Measurements from ENCODE around the gene MADD. TPM values are rescaled to one million over a fixed set of nuclear protein-coding genes. Genes with fewer than 3 reads are reported as not detected.
A peak's percentile ranks its signal among the peaks of the same experiment; 100 is the strongest.

MADD gene
- total and polyA plus RNA-seq, 11 donors, result 22.6 to 60.6 (median 40.2) TPM

DNA sequence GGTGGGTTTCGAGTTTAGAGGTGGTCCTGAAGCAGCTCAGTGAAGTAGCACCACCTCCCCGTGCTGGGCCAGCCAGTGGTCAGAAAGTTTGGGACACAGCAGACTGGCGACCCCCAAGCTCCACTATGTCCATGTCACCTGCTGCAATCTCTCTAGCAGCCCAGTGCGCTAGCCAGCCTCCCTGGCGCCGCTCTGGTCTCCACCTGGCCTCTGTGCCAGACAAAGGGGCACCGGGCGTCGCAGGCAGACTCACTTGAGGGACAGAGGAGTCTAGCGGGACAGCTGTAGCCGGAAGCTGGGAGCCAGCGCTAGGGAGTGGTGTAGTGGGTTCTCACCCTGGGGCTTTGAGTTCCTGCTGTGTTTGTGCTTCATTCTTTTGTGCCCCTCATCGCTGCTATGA is 57.1 kb downstream of the MADD start:
- intact Hi-C loops (cut with DNase I), result loop anchor here in 3 of 10 donors (5.0 to 10.0 kb wide), 2 partner anchors 52 to 55 kb away; partner anchors contain the start of gene MADD (in 3 of the 3)
- peak overlapping the region in 6 of 12 donors; percentile 44 to 83 (median 68) for H3K27ac ChIP-seq
- peak in 3 of 5 donors; percentile 30 to 52 (median 36) for DNase-seq

GRCh38 chr11:47327949-47328348 is 58.0 kb downstream of the MADD start:
- 32 to 63% (median 61%) methylated on average over 5 of the region's 5 CpGs for WGBS, 4 donors
- peaks cover 0 to 59% (median 37%) of the 10 kb centered on the region in 12 donors for H3K4me1 ChIP-seq
- no peak for DNase-seq
- peaks cover 0 to 81% (median 20%) of the 10 kb centered on the region in 9 donors for H3K36me3 ChIP-seq
- TF ChIP-seq, protein P1, sequence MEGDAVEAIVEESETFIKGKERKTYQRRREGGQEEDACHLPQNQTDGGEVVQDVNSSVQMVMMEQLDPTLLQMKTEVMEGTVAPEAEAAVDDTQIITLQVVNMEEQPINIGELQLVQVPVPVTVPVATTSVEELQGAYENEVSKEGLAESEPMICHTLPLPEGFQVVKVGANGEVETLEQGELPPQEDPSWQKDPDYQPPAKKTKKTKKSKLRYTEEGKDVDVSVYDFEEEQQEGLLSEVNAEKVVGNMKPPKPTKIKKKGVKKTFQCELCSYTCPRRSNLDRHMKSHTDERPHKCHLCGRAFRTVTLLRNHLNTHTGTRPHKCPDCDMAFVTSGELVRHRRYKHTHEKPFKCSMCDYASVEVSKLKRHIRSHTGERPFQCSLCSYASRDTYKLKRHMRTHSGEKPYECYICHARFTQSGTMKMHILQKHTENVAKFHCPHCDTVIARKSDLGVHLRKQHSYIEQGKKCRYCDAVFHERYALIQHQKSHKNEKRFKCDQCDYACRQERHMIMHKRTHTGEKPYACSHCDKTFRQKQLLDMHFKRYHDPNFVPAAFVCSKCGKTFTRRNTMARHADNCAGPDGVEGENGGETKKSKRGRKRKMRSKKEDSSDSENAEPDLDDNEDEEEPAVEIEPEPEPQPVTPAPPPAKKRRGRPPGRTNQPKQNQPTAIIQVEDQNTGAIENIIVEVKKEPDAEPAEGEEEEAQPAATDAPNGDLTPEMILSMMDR (IDR thresholded peaks at IDR 0.05), result no peak
- no peak for TF ChIP-seq POLR2A (IDR thresholded peaks at IDR 0.05)
- intact Hi-C loops (cut with DNase I), result loop anchor here in 3 of 10 donors (5.0 to 10.0 kb wide), 2 partner anchors 53 to 56 kb away; partner anchors contain the start of gene MADD (in 3 of the 3)
- peak in 2 of 4 donors; percentile 0 to 1 for ATAC-seq
- H3K27me3 ChIP-seq, result no peaks in the 10 kb centered on the region
- no peaks in the 10 kb centered on the region for H3K9me3 ChIP-seq
- peak overlapping the region in 9 of 12 donors; percentile 50 to 83 (median 74) for H3K27ac ChIP-seq
- no peak overlapping the region for H3K4me3 ChIP-seq

More for the DNA sequence above, 57.1 kb downstream of the MADD start:
- 59 to 72% (median 69%) methylated on average over 13 of the region's 13 CpGs for WGBS, 4 donors
- Histone ChIP-seq H3K4me1 (peaks cover 0 to 51% (median 34%) of the 10 kb centered on the region in 12 donors), H3K27me3 (no peaks in the 10 kb centered on the region), H3K9me3 (no peaks in the 10 kb centered on the region), H3K36me3 (peaks cover 0 to 81% (median 20%) of the 10 kb centered on the region in 9 donors), H3K4me3 (no peak overlapping the region)
- ATAC-seq, result peak; percentile 3 to 12 (median 7)
- TF ChIP-seq, protein P1 (IDR thresholded peaks at IDR 0.05), result no peak
- no peak for TF ChIP-seq POLR2A (IDR thresholded peaks at IDR 0.05)

DNA sequence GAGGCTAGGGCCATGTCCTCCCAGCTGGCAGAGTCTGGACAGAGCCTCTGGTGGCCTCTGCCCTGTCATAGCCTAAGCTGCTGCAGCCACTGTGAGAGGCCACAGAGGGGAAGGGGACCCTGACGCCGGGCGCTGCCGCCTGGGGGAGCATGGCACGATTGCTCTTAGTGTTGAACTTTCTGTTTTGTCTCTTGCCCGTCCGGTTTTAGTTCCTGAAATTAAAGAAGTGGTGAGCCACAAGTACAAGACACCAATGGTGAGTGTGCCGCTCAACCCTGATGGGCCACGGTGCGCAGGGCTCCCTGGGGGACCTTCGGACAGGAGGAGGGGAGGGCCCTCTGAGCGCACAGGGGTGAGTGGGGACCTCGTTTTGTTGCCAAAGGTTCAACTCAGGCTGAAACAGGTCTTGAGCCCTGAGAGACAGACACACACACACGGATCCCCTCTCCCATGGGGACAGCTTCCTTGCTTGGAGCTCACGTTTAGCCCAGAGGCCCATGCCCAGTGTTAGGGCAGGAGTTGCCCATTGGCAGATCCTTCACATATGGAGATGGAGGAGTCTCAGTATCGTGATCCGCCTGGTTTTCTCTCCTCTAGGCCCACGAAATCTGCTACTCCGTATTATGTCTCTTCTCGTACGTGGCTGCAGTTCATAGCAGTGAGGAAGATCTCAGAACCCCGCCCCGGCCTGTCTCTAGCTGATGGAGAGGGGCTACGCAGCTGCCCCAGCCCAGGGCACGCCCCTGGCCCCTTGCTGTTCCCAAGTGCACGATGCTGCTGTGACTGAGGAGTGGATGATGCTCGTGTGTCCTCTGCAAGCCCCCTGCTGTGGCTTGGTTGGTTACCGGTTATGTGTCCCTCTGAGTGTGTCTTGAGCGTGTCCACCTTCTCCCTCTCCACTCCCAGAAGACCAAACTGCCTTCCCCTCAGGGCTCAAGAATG is 58.8 kb downstream of the MADD start:
- peak in 4 of 5 donors; percentile 16 to 46 (median 30) for DNase-seq

More for the DNA sequence above, 58.8 kb downstream of the MADD start:
- Histone ChIP-seq H3K27ac (peak overlapping the region in 11 of 12 donors; percentile 50 to 83 (median 69)), H3K4me3 (no peak overlapping the region), H3K36me3 (peaks cover 0 to 88% (median 20%) of the 10 kb centered on the region in 9 donors), H3K4me1 (peaks cover 0 to 67% (median 37%) of the 10 kb centered on the region in 12 donors), H3K27me3 (no peaks in the 10 kb centered on the region), H3K9me3 (no peaks in the 10 kb centered on the region)
- no peak for TF ChIP-seq POLR2A (IDR thresholded peaks at IDR 0.05)
- TF ChIP-seq, protein P1 (IDR thresholded peaks at IDR 0.05), result peak in 1 of 12 donors; percentile 5
- ATAC-seq, result peak in 2 of 4 donors; percentile 5 to 6
- 63 to 76% (median 65%) methylated on average over 15 to 29 of the region's 29 CpGs for WGBS, 4 donors
- intact Hi-C loops (cut with DNase I), result loop anchor here in 3 of 10 donors (5.0 to 10.0 kb wide), 2 partner anchors 54 to 56 kb away; partner anchors contain the start of gene MADD (in 3 of the 3)

Measured in heart left ventricle (tissue), 16 donors.